Activated T-helper 1 cell treated with Interleukin-2 at 50 U/mL for 16 hours (primary cell): Measurements from ENCODE around the gene BABAM1.
"Not testable (repeated sequence)": the region's sequence is repeated elsewhere in the genome, so short reads cannot be mapped to it uniquely, and the experiment has no call there.

Experiments used
- DNase-seq: peaks from one replicate; pipeline ENCODE4 v3.0.0-alpha.2; 2020; ENCODE audit warnings: low read depth

The BABAM1 gene

GRCh38 chr19:17243830-17244617 lies 23.2 kb upstream of the BABAM1 start:
- no peak for DNase-seq

- DNase-seq = no peak
These were observed 22.4 kb upstream of the BABAM1 start for GRCh38 chr19:17244618-17245534.

DNA sequence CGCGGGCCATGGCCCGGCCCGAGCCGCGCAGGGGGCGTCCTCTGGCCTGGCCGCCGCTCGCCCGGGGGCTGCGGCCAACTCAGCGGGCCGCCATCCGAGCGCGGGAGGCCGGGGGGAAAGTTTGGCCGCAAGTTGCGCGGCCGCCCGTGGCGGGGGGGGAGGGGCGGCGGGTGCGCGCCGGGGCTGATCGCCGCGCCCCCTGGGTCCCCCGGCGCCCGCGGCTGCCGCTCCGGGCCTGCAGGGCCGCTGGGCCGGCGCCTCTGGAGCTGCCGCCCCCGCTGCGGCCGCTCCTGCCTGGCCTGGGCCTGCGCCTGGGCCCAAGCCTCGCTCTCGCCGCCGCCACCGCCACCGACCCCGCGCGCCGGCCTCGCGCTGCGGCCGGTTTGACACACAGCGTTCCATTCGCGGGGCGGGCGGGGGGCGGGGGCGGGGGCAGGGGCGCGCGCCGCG lies 21.7 kb upstream of the BABAM1 start, which contains the start of gene NR2F6:
Gene NR2F6, minus strand, starts transcription at position 385 of the 450 bp plus-strand sequence. CDS start 699 bp downstream, outside the sequence.
- no peak for DNase-seq

DNA sequence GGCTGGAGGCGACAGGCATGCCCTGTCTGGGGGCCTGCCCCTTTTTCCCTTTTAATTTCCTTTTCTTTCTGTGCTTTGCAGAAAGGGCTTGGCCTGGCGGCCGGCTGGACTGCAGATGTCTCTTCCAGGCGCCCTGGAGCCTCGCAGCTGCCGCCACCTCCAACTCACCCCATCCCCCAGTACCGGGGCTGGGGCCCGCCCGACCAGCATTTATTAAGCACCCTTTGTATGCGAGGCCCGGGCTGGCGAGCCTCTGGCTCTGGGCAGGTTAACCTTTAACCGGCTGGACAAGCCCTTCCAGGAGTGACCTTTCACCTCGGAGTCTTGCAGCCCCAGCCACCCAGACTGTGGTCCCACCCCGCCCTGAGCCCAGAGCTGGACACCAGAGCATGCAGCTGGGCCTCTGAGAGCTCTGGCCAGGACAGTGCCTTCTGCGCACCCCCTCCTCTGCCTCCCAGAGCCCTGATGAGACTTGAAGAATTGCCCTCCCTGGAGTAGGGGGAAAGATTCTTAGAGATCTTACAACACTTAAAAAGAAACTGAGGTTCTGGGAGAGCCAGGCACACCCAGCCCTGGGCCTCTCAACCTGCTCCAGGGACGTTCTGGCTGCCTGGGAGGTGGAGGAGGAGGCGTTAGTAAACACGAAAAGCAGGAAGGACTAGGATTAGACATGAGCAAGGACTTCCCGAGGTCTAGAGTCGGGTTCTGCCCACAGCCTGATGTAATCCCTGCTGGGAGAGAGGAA lies 20.4 kb upstream of the BABAM1 start:
- no peak for DNase-seq

DNA sequence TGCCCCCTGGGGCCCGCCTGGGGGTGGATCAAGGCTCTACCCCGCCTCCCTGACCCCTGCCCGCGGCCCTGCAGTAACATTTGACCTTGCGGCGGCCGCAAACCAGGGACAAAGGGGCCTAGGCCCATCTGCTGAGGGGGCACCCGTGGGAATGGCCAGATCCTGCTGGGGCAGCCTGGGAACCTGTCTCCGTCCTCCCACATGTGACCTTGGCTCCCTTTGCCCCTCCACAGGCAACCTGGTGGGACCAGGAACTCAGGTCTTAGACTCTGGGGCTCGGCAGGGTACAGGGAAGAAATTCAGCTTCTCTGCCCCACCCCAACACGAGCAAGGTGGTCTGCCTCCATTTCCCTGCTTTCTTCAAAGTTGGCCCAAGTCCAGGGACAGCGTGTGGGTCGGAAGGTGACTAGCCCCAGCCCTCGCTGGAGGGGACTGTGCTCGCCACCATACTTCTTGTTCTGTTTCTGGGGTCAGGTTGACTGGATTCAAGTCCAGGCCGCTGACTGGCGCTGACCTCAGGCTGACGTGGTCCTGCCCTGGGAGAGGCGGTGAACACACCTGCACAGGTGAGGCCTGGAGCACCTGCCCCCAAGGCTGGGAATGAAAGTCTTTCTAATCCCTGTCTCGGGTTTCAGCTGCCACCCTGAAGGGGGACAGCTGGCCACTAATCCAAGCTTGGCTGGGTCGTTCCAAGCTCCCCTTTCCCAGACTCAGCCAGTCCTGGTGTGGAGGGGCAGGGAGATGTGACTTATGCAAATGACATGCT lies 19.0 kb upstream of the BABAM1 start:
- DNase-seq = no peak

DNA sequence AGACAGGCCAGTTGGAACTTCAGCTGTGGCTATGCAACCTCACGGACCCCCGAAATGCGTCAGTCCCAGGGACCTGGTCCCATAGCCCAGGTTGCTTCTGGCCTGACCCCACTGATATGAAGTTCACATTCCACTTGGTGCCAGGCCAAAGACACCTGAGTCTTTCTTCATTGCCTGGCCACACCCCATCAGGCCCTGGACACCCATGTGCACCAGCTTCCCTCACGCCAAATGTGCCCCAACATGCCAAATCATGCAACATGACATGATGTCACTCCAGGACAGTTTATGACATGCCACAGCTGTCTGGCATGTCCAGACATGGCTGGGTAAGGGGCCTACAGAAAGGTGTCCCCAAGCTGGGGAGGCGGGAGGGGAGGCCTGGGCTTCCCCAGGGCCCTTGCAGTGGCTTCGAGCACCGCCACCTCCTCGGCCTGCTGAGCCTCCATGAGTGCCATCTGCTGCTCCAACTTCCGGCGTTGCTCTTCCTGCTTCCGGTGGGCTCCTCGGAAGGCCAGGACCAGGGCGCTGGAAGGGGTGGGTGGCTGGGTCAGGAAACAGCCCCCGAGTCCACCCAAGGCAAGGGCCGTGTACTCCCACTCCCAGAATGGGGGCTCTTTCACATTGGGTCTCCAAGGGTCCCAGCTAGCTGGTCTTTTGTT lies 17.2 kb upstream of the BABAM1 start:
- DNase-seq = no peak

- no peak for DNase-seq
These were observed 12.6 kb upstream of the BABAM1 start for GRCh38 chr19:17254636-17255035.

DNA sequence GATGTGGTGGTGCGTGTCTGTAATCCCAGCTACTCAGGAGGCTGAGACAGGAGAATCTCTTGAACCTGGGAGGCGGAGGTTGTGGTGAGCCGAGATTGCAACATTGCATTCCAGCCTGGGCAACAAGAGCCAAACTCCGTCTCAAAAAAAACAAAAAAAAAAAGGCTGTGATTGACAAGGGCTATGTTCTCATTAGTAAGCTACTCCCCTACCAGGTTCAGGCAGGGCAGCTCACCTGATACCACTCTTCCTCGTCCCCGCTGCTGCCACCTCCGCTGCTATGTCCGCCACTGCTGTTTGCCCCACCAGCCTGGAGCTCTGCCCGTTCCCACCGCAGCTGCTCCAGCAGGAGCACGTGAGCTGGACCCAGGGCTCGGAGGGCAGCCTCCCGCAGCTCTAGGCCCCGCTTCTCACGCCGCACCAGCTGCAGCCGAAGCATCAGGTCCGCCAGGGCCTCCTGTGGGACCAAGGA lies 12.1 kb upstream of the BABAM1 start:
- DNase-seq = no peak

DNA sequence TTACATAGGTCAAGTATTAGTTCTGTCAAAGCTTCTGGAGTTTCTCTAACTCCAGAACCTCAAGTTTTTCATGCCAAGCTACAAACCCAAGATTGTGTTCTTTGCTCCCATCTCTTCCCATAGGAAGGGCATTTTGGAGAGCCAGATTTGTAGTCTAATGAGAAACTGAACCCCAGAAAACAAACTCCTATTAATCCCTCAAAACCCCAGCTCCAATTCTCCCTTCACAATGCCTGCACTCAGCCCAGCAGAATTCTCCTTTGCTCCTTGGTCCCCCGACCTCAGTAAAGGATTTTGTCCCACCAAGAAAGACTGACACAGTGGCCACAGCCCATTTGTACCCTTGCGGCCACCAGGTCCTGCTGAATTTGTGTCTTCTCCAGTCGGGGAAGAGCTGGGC lies 11.1 kb upstream of the BABAM1 start:
- DNase-seq = no peak

DNA sequence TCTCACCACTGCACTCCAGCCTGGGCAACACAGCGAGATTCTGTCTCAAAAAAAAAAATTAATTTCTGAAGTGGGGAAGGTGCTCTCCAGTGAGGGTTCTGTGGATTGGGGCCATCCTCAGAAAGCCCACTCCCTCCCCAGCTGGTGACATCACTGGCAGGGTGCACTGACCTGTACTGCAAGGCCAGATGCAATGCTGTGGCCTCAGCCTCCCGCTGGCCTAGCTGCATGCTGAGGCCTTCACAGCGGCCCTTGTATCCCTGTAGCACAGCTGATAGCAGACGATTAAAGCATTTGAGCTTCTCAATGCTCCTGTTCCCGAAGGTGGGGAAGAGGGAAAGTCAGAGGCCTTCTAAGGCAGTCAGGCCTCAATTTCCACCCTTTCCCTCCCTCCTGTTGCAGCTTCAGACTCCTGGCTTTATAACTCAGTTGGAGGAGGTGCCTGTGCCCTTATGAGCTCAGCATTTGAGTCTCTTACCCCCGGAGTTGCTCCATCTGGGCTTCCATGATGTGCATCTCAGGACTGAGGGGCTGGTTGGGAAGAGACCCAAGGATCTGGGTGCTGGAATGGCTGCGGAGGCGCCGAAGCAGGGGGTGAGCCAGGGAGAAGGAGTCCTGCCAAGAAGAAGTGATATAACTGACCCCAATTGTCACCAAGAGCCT lies 8.0 kb upstream of the BABAM1 start:
- no peak for DNase-seq

DNA sequence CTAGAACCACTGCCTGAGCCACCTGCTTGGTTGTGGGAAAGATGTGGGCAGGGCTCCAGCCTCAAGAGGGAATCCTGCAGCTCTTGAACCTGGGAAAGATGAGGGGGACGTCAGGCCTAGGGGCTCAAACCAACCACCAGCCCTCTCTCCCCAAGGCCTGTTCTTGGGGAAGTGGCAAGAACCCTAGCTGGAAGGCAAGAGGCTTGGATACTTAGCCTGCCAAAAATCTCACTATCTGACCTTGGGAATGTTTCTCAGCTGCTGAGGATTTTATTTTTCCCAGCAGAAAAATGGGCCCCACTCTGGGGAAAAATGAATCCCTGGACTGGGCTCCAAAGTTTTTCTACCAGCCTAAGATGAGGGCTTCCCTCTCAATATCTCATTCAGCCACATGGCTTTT lies 7.3 kb upstream of the BABAM1 start:
- no peak for DNase-seq

GRCh38 chr19:17260842-17261325 lies 6.4 kb upstream of the BABAM1 start:
- DNase-seq = peak; percentile 81

- DNase-seq = no peak
These were observed 4.7 kb upstream of the BABAM1 start for GRCh38 chr19:17262557-17262956.

- no peak for DNase-seq
These were observed 3.3 kb upstream of the BABAM1 start for GRCh38 chr19:17263712-17264640.

GRCh38 chr19:17264641-17264979 lies 2.6 kb upstream of the BABAM1 start, which contains the start of gene USHBP1:
TSS of gene USHBP1 (minus strand) at chr19:17264745. CDS start at chr19:17264299, 446 bp downstream.
- DNase-seq = no peak

GRCh38 chr19:17266026-17266425 lies 1.2 kb upstream of the BABAM1 start:
- no peak for DNase-seq

DNA sequence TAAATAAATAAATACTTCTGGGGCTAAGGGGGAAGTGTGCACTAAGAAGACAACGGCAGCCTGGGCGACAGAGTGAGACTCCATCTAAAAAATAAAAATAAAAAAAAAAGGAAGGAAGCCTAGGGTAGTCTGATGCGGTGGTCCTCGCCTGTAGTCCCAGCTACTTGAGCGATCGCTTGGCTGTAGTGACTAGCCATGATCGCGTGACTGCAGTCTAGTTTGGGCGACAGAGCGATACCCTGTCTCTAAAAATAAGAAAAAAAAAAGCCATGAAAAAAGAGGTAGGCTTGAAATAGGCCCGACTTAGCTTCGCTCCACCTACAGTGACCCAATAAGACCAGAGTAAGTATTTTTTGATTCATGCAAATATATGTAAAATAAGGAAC lies 661 bp upstream of the BABAM1 start:
- no peak for DNase-seq

GRCh38 chr19:17268754-17269153 lies 1.5 kb downstream of the BABAM1 start:
- DNase-seq = no peak

DNA sequence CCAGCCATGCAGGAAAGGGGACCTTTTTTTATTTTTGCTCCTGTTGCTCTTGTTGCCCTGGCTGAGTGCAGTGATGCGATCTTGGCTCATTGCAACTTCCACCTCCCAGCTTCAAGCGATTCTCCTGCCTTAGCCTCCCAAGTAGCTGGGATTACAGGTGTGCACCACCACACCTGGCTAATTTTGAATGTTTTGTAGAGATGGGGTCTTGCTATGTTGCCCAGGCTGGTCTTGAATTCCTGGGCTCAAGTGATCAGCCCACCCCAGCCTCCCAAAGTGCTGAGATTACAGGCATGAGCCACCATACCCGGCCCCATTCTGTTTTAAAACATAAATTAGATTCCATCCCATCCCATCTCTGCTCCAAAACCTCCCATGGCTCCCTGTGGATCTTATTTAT lies 7.6 kb downstream of the BABAM1 start:
- not testable (repeated sequence) for DNase-seq
